ENCODE measurements around the gene PTPN22. TPM values are rescaled to one million over a fixed set of nuclear protein-coding genes. Genes with fewer than 3 reads are reported as not detected.

The PTPN22 gene
- total RNA-seq, 1 donor from 2014 or later, result not detected

GRCh38 chr1:113860891-113861290 lies 10.6 kb downstream of the PTPN22 start:
- TF ChIP-seq CTCF (IDR thresholded peaks at IDR 0.05; ENCODE audit: insufficient read depth, low read length, poor library complexity, severe bottlenecking), result no peak
- no peak for DNase-seq (ENCODE audit: low read depth)
- Histone ChIP-seq H3K27me3 (ENCODE audit: control insufficient read depth, insufficient read depth, low read length) (no peaks in the 10 kb centered on the region), H3K4me3 (ENCODE audit: low read depth, low read length) (no peak overlapping the region), H3K36me3 (ENCODE audit: control insufficient read depth, insufficient read depth, low read length) (no peaks in the 10 kb centered on the region)

- TF ChIP-seq CTCF (IDR thresholded peaks at IDR 0.05; ENCODE audit: insufficient read depth, low read length, poor library complexity, severe bottlenecking), result no peak
- H3K36me3 ChIP-seq (ENCODE audit: control insufficient read depth, insufficient read depth, low read length), result no peaks in the 10 kb centered on the region
- H3K4me3 ChIP-seq (ENCODE audit: low read depth, low read length), result no peak overlapping the region
- no peaks in the 10 kb centered on the region for H3K27me3 ChIP-seq (ENCODE audit: control insufficient read depth, insufficient read depth, low read length)
- DNase-seq (ENCODE audit: low read depth), result no peak
Measured at GRCh38 chr1:113859478-113860175, 11.9 kb downstream of the PTPN22 start.

- H3K4me3 ChIP-seq (ENCODE audit: low read depth, low read length), result no peak overlapping the region
- H3K27me3 ChIP-seq (ENCODE audit: control insufficient read depth, insufficient read depth, low read length), result no peaks in the 10 kb centered on the region
- no peak for DNase-seq (ENCODE audit: low read depth)
- TF ChIP-seq CTCF (IDR thresholded peaks at IDR 0.05; ENCODE audit: insufficient read depth, low read length, poor library complexity, severe bottlenecking), result no peak
- no peaks in the 10 kb centered on the region for H3K36me3 ChIP-seq (ENCODE audit: control insufficient read depth, insufficient read depth, low read length)
Measured at GRCh38 chr1:113858982-113859381, 12.5 kb downstream of the PTPN22 start.

GRCh38 chr1:113858418-113858817 lies 13.1 kb downstream of the PTPN22 start:
- Histone ChIP-seq H3K4me3 (ENCODE audit: low read depth, low read length) (no peak overlapping the region), H3K27me3 (ENCODE audit: control insufficient read depth, insufficient read depth, low read length) (no peaks in the 10 kb centered on the region), H3K36me3 (ENCODE audit: control insufficient read depth, insufficient read depth, low read length) (no peaks in the 10 kb centered on the region)
- TF ChIP-seq CTCF (IDR thresholded peaks at IDR 0.05; ENCODE audit: insufficient read depth, low read length, poor library complexity, severe bottlenecking), result no peak
- no peak for DNase-seq (ENCODE audit: low read depth)

- no peak for DNase-seq (ENCODE audit: low read depth)
- Histone ChIP-seq H3K4me3 (ENCODE audit: low read depth, low read length) (no peak overlapping the region), H3K27me3 (ENCODE audit: control insufficient read depth, insufficient read depth, low read length) (no peaks in the 10 kb centered on the region), H3K36me3 (ENCODE audit: control insufficient read depth, insufficient read depth, low read length) (no peaks in the 10 kb centered on the region)
- no peak for TF ChIP-seq CTCF (IDR thresholded peaks at IDR 0.05; ENCODE audit: insufficient read depth, low read length, poor library complexity, severe bottlenecking)
Measured at GRCh38 chr1:113857776-113858175, 13.7 kb downstream of the PTPN22 start.

- no peak for TF ChIP-seq CTCF (IDR thresholded peaks at IDR 0.05; ENCODE audit: insufficient read depth, low read length, poor library complexity, severe bottlenecking)
- no peak for DNase-seq (ENCODE audit: low read depth)
- no peaks in the 10 kb centered on the region for H3K27me3 ChIP-seq (ENCODE audit: control insufficient read depth, insufficient read depth, low read length)
- H3K36me3 ChIP-seq (ENCODE audit: control insufficient read depth, insufficient read depth, low read length), result no peaks in the 10 kb centered on the region
- no peak overlapping the region for H3K4me3 ChIP-seq (ENCODE audit: low read depth, low read length)
Measured at GRCh38 chr1:113856401-113856790, 15.1 kb downstream of the PTPN22 start.

All from kidney epithelial cell (primary cell).